Measurements from ENCODE around the gene B4GALT1.
"Not testable (repeated sequence)": the region's sequence is repeated elsewhere in the genome, so short reads cannot be mapped to it uniquely, and the experiment has no call there.

Gene B4GALT1

GRCh38 chr9:33170464-33171415 lies 3.6 kb upstream of the B4GALT1 start:
- H3K27me3 ChIP-seq (ENCODE audit: control insufficient read depth in 2 of 2, insufficient read depth in 2 of 2, low read length in 2 of 2): no peaks in the 10 kb centered on the region
- no peaks in the 10 kb centered on the region for H3K9me3 ChIP-seq (ENCODE audit: control insufficient read depth in 2 of 2, low read length in 2 of 2)
- no peak overlapping the region for H3K27ac ChIP-seq (ENCODE audit: low read depth in 2 of 2, low read length in 2 of 2)
- no peak overlapping the region for H3K9ac ChIP-seq (ENCODE audit: low read depth in 1 of 2, low read length in 2 of 2)
- peaks cover 9 to 11% of the 10 kb centered on the region in 2 donors for H3K4me1 ChIP-seq (ENCODE audit: control insufficient read depth in 2 of 2, insufficient read depth in 2 of 2, low read length in 2 of 2)
- H3K4me3 ChIP-seq (ENCODE audit: low read length in 2 of 2): no peak overlapping the region
- H3K36me3 ChIP-seq (ENCODE audit: control insufficient read depth in 2 of 2, insufficient read depth in 2 of 2, low read length in 2 of 2): no peaks in the 10 kb centered on the region

GRCh38 chr9:33168941-33169544 lies 1.9 kb upstream of the B4GALT1 start:
- no peak overlapping the region for H3K27ac ChIP-seq (ENCODE audit: low read depth in 2 of 2, low read length in 2 of 2)

GRCh38 chr9:33167972-33168461 lies 881 bp upstream of the B4GALT1 start:
- H3K9me3 ChIP-seq (ENCODE audit: control insufficient read depth in 2 of 2, low read length in 2 of 2): no peaks in the 10 kb centered on the region
- peak overlapping the region; percentile 92 to 97 for H3K27ac ChIP-seq (ENCODE audit: low read depth in 2 of 2, low read length in 2 of 2)
- H3K27me3 ChIP-seq (ENCODE audit: control insufficient read depth in 2 of 2, insufficient read depth in 2 of 2, low read length in 2 of 2): no peaks in the 10 kb centered on the region
- H3K36me3 ChIP-seq (ENCODE audit: control insufficient read depth in 2 of 2, insufficient read depth in 2 of 2, low read length in 2 of 2): no peaks in the 10 kb centered on the region
- H3K4me1 ChIP-seq (ENCODE audit: control insufficient read depth in 2 of 2, insufficient read depth in 2 of 2, low read length in 2 of 2): peaks cover 32% of the 10 kb centered on the region in 2 donors
- H3K9ac ChIP-seq (ENCODE audit: low read depth in 1 of 2, low read length in 2 of 2): peak overlapping the region; percentile 74 to 84
- peak overlapping the region; percentile 71 to 72 for H3K4me3 ChIP-seq (ENCODE audit: low read length in 2 of 2)

More at GRCh38 chr9:33168941-33169544, 1.9 kb upstream of the B4GALT1 start:
- no peaks in the 10 kb centered on the region for H3K27me3 ChIP-seq (ENCODE audit: control insufficient read depth in 2 of 2, insufficient read depth in 2 of 2, low read length in 2 of 2)
- H3K36me3 ChIP-seq (ENCODE audit: control insufficient read depth in 2 of 2, insufficient read depth in 2 of 2, low read length in 2 of 2): no peaks in the 10 kb centered on the region
- H3K4me3 ChIP-seq (ENCODE audit: low read length in 2 of 2): no peak overlapping the region
- H3K9ac ChIP-seq (ENCODE audit: low read depth in 1 of 2, low read length in 2 of 2): no peak overlapping the region
- no peaks in the 10 kb centered on the region for H3K9me3 ChIP-seq (ENCODE audit: control insufficient read depth in 2 of 2, low read length in 2 of 2)
- H3K4me1 ChIP-seq (ENCODE audit: control insufficient read depth in 2 of 2, insufficient read depth in 2 of 2, low read length in 2 of 2): peaks cover 22% of the 10 kb centered on the region in 2 donors

GRCh38 chr9:33166231-33167083 lies 679 bp downstream of the B4GALT1 start:
- Histone ChIP-seq H3K9ac (ENCODE audit: low read depth in 1 of 2, low read length in 2 of 2) (peak overlapping the region; percentile 85 to 97), H3K4me1 (ENCODE audit: control insufficient read depth in 2 of 2, insufficient read depth in 2 of 2, low read length in 2 of 2) (peaks cover 48% of the 10 kb centered on the region in 2 donors), H3K9me3 (ENCODE audit: control insufficient read depth in 2 of 2, low read length in 2 of 2) (no peaks in the 10 kb centered on the region), H3K36me3 (ENCODE audit: control insufficient read depth in 2 of 2, insufficient read depth in 2 of 2, low read length in 2 of 2) (no peaks in the 10 kb centered on the region), H3K4me3 (ENCODE audit: low read length in 2 of 2) (peak overlapping the region; percentile 78 to 93), H3K27ac (ENCODE audit: low read depth in 2 of 2, low read length in 2 of 2) (peak overlapping the region; percentile 97), H3K27me3 (ENCODE audit: control insufficient read depth in 2 of 2, insufficient read depth in 2 of 2, low read length in 2 of 2) (no peaks in the 10 kb centered on the region)

- Histone ChIP-seq H3K27me3 (ENCODE audit: control insufficient read depth in 2 of 2, insufficient read depth in 2 of 2, low read length in 2 of 2) (no peaks in the 10 kb centered on the region), H3K9ac (ENCODE audit: low read depth in 1 of 2, low read length in 2 of 2) (peak overlapping the region; percentile 85 to 97), H3K9me3 (ENCODE audit: control insufficient read depth in 2 of 2, low read length in 2 of 2) (no peaks in the 10 kb centered on the region), H3K27ac (ENCODE audit: low read depth in 2 of 2, low read length in 2 of 2) (peak overlapping the region; percentile 97), H3K36me3 (ENCODE audit: control insufficient read depth in 2 of 2, insufficient read depth in 2 of 2, low read length in 2 of 2) (no peaks in the 10 kb centered on the region), H3K4me1 (ENCODE audit: control insufficient read depth in 2 of 2, insufficient read depth in 2 of 2, low read length in 2 of 2) (peaks cover 57 to 58% of the 10 kb centered on the region in 2 donors), H3K4me3 (ENCODE audit: low read length in 2 of 2) (peak overlapping the region; percentile 78 to 93)
These were observed 1.6 kb downstream of the B4GALT1 start for GRCh38 chr9:33165263-33166151.

- Histone ChIP-seq H3K27ac (ENCODE audit: low read depth in 2 of 2, low read length in 2 of 2) (peak overlapping the region; percentile 97), H3K4me1 (ENCODE audit: control insufficient read depth in 2 of 2, insufficient read depth in 2 of 2, low read length in 2 of 2) (peaks cover 62 to 64% of the 10 kb centered on the region in 2 donors), H3K9ac (ENCODE audit: low read depth in 1 of 2, low read length in 2 of 2) (peak overlapping the region; percentile 85 to 97), H3K4me3 (ENCODE audit: low read length in 2 of 2) (peak overlapping the region; percentile 78 to 93)
- H3K9me3 ChIP-seq (ENCODE audit: control insufficient read depth in 2 of 2, low read length in 2 of 2); H3K36me3 ChIP-seq (ENCODE audit: control insufficient read depth in 2 of 2, insufficient read depth in 2 of 2, low read length in 2 of 2); H3K27me3 ChIP-seq (ENCODE audit: control insufficient read depth in 2 of 2, insufficient read depth in 2 of 2, low read length in 2 of 2): not testable (repeated sequence)
These were observed 2.2 kb downstream of the B4GALT1 start for GRCh38 chr9:33164921-33165262.

- Histone ChIP-seq H3K27me3 (ENCODE audit: control insufficient read depth in 2 of 2, insufficient read depth in 2 of 2, low read length in 2 of 2) (no peaks in the 10 kb centered on the region), H3K4me1 (ENCODE audit: control insufficient read depth in 2 of 2, insufficient read depth in 2 of 2, low read length in 2 of 2) (peaks cover 69 to 70% of the 10 kb centered on the region in 2 donors), H3K9ac (ENCODE audit: low read depth in 1 of 2, low read length in 2 of 2) (peak overlapping the region; percentile 66 to 97), H3K36me3 (ENCODE audit: control insufficient read depth in 2 of 2, insufficient read depth in 2 of 2, low read length in 2 of 2) (no peaks in the 10 kb centered on the region), H3K4me3 (ENCODE audit: low read length in 2 of 2) (peak overlapping the region; percentile 78 to 93), H3K27ac (ENCODE audit: low read depth in 2 of 2, low read length in 2 of 2) (peak overlapping the region; percentile 93 to 97), H3K9me3 (ENCODE audit: control insufficient read depth in 2 of 2, low read length in 2 of 2) (no peaks in the 10 kb centered on the region)
These were observed 2.9 kb downstream of the B4GALT1 start for GRCh38 chr9:33164138-33164809.

- H3K4me1 ChIP-seq (ENCODE audit: control insufficient read depth in 2 of 2, insufficient read depth in 2 of 2, low read length in 2 of 2): peaks cover 76 to 77% of the 10 kb centered on the region in 2 donors
- no peaks in the 10 kb centered on the region for H3K36me3 ChIP-seq (ENCODE audit: control insufficient read depth in 2 of 2, insufficient read depth in 2 of 2, low read length in 2 of 2)
- peak overlapping the region; percentile 78 to 93 for H3K4me3 ChIP-seq (ENCODE audit: low read length in 2 of 2)
- H3K27me3 ChIP-seq (ENCODE audit: control insufficient read depth in 2 of 2, insufficient read depth in 2 of 2, low read length in 2 of 2): no peaks in the 10 kb centered on the region
- H3K9ac ChIP-seq (ENCODE audit: low read depth in 1 of 2, low read length in 2 of 2): peak overlapping the region in 1 of 2 donors; percentile 66
- H3K9me3 ChIP-seq (ENCODE audit: control insufficient read depth in 2 of 2, low read length in 2 of 2): no peaks in the 10 kb centered on the region
- H3K27ac ChIP-seq (ENCODE audit: low read depth in 2 of 2, low read length in 2 of 2): peak overlapping the region; percentile 93 to 97
These were observed 3.6 kb downstream of the B4GALT1 start for GRCh38 chr9:33163433-33164137.
